Smooth muscle cell (in vitro differentiated cells): ENCODE data around the gene MAMSTR. TPM values are rescaled to one million over a fixed set of nuclear protein-coding genes. Genes with fewer than 3 reads are reported as not detected.

ENCODE experiments used
- DNase-seq: peaks from one replicate; lab custom pipeline; 2025; ENCODE audit not compliant: unreplicated experiment; lab: John Stamatoyannopoulos, UW
- H2AFZ ChIP-seq: fragments of 200-600 bp; sonication (generic); 2 replicates; pipeline ENCODE4 v1.6.0; 2016; ENCODE audit warnings: antibody characterized with exemption, low read depth, mild to moderate bottlenecking
- H3F3A ChIP-seq: fragments of 200-600 bp; sonication (generic); 2 replicates; pipeline ENCODE4 v1.6.0; 2017; ENCODE audit warnings: antibody characterized with exemption, low read depth
- H3K27ac ChIP-seq: fragments of 200-600 bp; sonication (generic); 2 replicates; pipeline ENCODE4 v1.5.1; 2016; ENCODE audit warnings: low read depth, mild to moderate bottlenecking
- H3K27me3 ChIP-seq: fragments of 200-600 bp; sonication (generic); 2 replicates; pipeline ENCODE4 v1.6.1; 2016; ENCODE audit warnings: low read depth, mild to moderate bottlenecking
- H3K36me3 ChIP-seq: fragments of 200-600 bp; sonication (generic); 2 replicates; pipeline ENCODE4 v1.5.1; 2016; ENCODE audit warnings: low read depth
- H3K4me1 ChIP-seq: fragments of 200-600 bp; sonication (generic); 2 replicates; pipeline ENCODE4 v1.5.1; 2016; ENCODE audit warnings: low read depth
- H3K4me2 ChIP-seq: fragments of 200-600 bp; sonication (generic); 2 replicates; pipeline ENCODE4 v1.6.0; 2016; ENCODE audit warnings: mild to moderate bottlenecking
- H3K4me3 ChIP-seq: fragments of 200-600 bp; sonication (generic); 2 replicates; pipeline ENCODE4 v1.5.1; 2016; ENCODE audit warnings: mild to moderate bottlenecking
- H3K79me2 ChIP-seq: fragments of 200-600 bp; sonication (generic); 2 replicates; pipeline ENCODE4 v1.6.0; 2016; ENCODE audit warnings: low read depth, mild to moderate bottlenecking
- H3K9ac ChIP-seq: fragments of 200-600 bp; sonication (generic); 2 replicates; pipeline ENCODE4 v1.6.0; 2016; ENCODE audit warnings: low read depth
- H3K9me3 ChIP-seq: fragments of 200-600 bp; sonication (generic); replicated peaks from 2 replicates; pipeline ENCODE4 v1.5.1; 2016; ENCODE audit warnings: low read depth
- H4K20me1 ChIP-seq: fragments of 200-600 bp; sonication (generic); 2 replicates; pipeline ENCODE4 v1.6.0; 2016; ENCODE audit warnings: low read depth
- WGBS: methylation state at CpG from one replicate; pipeline ENCODE4 v1.1.7; 2016; ENCODE audit warnings: low lambda C conversion rate; 5-methylcytosine and 5-hydroxymethylcytosine counted together
- polyA plus RNA-seq: library from polyadenylated mRNA; unstranded; fragments of >200 nt; fragmentation: Nextera tagmentation; extraction: Ambion mirVana; gene quantifications from 2 replicates; pipeline ENCODE4 v1.2.1, GENCODE V29; 2016
- total RNA-seq: library from RNA; depleted of rRNA; stranded (reverse); fragments of >200 nt; gene quantifications from 2 replicates; pipeline ENCODE4 v1.2.3, GENCODE V29; 2014
- TF ChIP-seq, protein P1 (sequence below): fragments of 200-600 bp; sonication (generic); IDR thresholded peaks from 2 replicates; pipeline ENCODE4 v1.5.1; 2017; ENCODE audit warnings: borderline replicate concordance, mild to moderate bottlenecking, antibody characterized with exemption; ENCODE audit not compliant: insufficient read depth, poor library complexity, severe bottlenecking

Gene MAMSTR
- total and polyA plus RNA-seq, 2 experiments from 2014 or later = 0.58 to 3.9 TPM

DNA sequence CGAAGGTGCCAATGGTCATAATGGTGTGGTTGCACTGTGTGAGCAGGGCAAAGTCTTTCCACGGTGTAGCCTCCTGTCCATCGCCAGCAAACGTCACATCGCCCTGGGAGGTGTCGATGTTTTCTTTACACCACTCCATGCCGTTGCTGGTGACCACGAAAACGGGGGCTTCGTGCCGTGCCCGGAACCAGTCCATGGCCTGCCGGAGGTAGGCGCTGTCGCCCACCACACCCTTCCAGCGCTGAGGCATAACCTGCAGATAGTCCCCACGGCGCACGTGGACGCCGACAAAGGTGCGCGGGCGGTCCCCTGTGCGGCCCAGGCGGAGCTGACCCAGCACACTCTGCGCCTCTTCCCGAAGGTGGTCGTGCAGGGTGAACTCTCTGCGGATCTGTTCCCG, 30.8 kb upstream of the MAMSTR start:
- no peak overlapping the region for H3K4me3 ChIP-seq
- H3K4me1 ChIP-seq = peaks cover 3% of the 10 kb centered on the region
- H3K79me2 ChIP-seq = no peaks in the 10 kb centered on the region
- 98% methylated on average over 27 of the region's 31 CpGs for WGBS
- H4K20me1 ChIP-seq = no peaks in the 10 kb centered on the region
- no peak overlapping the region for H3K27ac ChIP-seq
- TF ChIP-seq, protein P1, sequence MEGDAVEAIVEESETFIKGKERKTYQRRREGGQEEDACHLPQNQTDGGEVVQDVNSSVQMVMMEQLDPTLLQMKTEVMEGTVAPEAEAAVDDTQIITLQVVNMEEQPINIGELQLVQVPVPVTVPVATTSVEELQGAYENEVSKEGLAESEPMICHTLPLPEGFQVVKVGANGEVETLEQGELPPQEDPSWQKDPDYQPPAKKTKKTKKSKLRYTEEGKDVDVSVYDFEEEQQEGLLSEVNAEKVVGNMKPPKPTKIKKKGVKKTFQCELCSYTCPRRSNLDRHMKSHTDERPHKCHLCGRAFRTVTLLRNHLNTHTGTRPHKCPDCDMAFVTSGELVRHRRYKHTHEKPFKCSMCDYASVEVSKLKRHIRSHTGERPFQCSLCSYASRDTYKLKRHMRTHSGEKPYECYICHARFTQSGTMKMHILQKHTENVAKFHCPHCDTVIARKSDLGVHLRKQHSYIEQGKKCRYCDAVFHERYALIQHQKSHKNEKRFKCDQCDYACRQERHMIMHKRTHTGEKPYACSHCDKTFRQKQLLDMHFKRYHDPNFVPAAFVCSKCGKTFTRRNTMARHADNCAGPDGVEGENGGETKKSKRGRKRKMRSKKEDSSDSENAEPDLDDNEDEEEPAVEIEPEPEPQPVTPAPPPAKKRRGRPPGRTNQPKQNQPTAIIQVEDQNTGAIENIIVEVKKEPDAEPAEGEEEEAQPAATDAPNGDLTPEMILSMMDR = no peak
- DNase-seq = no peak
- H3K9me3 ChIP-seq = no peaks in the 10 kb centered on the region
- no peaks in the 10 kb centered on the region for H3K36me3 ChIP-seq
- no peak overlapping the region for H3K4me2 ChIP-seq
- no peak overlapping the region for H2AFZ ChIP-seq
- no peak overlapping the region for H3K9ac ChIP-seq
- H3F3A ChIP-seq = peaks cover 6% of the 10 kb centered on the region
- peaks cover 15% of the 10 kb centered on the region for H3K27me3 ChIP-seq

DNA sequence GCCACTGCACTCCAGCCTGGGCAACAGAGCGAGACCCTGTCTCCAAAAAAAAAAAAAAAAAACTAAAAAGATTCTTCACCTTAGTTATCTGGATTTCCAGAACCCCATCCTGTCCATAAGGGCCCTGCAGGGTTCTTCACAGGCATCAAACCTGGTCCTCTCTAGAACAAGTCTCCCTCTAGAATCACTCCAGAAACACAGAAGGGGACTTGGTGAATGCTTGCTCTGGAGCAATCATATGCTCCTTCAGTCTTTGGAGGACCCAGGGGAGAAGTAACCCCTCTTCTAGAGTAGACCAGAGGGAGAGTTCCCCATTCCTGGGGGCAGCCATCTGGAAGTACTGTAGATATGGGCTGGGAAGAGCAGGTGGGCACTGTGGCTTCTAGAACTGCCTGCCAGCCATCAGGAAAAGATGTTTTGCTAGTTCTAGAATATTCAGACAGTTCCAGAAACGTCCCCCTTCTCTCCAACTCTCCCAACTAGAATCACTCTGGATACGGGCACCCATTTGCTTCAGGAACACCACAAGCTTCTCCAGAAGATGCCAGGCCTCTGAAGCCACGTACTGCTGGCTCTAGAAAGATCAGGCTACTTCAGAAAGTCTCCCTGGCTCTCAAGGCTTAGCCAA, 30.2 kb upstream of the MAMSTR start:
- Histone ChIP-seq H2AFZ (no peak overlapping the region), H4K20me1 (no peaks in the 10 kb centered on the region), H3K9ac (no peak overlapping the region), H3K4me1 (peaks cover 3% of the 10 kb centered on the region), H3K36me3 (no peaks in the 10 kb centered on the region), H3K9me3 (no peaks in the 10 kb centered on the region), H3K27me3 (peaks cover 15% of the 10 kb centered on the region), H3K4me3 (no peak overlapping the region), H3F3A (peaks cover 6% of the 10 kb centered on the region), H3K4me2 (no peak overlapping the region), H3K27ac (no peak overlapping the region), H3K79me2 (no peaks in the 10 kb centered on the region)
- TF ChIP-seq, protein P1 = no peak
- DNase-seq = no peak
- WGBS = 87% methylated on average over 4 of the region's 4 CpGs

DNA sequence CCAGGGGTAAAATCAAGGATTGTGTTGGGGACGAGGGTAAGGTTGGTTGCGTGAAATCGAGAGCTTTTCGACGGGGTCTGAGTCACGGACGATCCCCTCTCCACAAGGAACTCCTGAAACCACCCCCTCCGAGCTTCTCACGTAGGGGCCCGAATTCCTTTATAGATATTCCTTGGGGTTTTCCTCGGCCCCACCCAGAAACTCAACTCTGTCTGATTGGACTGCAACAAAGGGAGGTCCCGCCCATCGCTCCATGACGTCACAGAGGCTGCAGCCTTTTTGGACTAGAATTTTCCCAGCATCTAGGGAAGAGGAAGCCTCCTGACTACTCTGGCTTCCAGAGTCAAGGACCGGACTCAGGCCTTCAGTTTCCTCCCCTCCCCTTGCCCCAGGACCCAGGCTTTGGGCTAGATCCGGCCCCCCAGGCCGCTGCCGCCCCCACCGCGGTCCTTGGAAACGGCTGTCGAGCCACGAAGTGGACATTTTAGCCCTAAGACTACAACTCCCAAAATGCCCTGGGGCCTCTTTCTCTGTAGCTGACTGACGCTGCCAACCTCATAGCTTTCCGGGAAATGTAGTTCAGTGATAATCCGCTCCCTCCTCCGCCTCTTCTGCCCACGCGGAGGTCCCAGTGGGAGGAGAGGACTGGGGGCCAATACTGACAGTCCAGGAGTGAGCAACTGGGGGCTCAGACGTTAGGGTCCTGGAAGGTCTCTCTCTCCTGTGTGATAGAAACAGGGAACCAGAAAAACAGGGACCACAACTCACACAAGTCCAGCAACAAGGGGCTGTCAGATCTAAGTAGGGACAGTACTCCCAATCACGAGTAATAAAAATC, 27.4 kb upstream of the MAMSTR start, which contains the start of gene IZUMO1:
Gene IZUMO1 (minus strand): TSS at position 172 of the 838 bp plus-strand sequence. CDS start 1,050 bp downstream, outside the sequence.
- TF ChIP-seq, protein P1 = no peak
- Histone ChIP-seq H3K9ac (peak within 1 kb of the TSS; percentile 88), H3F3A (peaks cover 3% of the 10 kb centered on the region), H4K20me1 (no peaks in the 10 kb centered on the region), H3K4me1 (no peaks in the 10 kb centered on the region), H3K4me2 (peak within 1 kb of the TSS; percentile 85), H3K27ac (peak within 1 kb of the TSS; percentile 74), H3K36me3 (no peaks in the 10 kb centered on the region), H3K27me3 (peaks cover under 1% of the 10 kb centered on the region), H2AFZ (peak within 1 kb of the TSS; percentile 96), H3K79me2 (no peaks in the 10 kb centered on the region), H3K4me3 (peak within 1 kb of the TSS; percentile 75), H3K9me3 (no peaks in the 10 kb centered on the region)
- peak; percentile 73 for DNase-seq
- 9% methylated on average over 30 of the region's 31 CpGs for WGBS
